H9 (cell line): ENCODE data around the gene DPP6. TPM values are rescaled to one million over a fixed set of nuclear protein-coding genes. Genes with fewer than 3 reads are reported as not detected.

ENCODE experiments used
- DNase-seq: peaks from one replicate; pipeline ENCODE4 v3.0.0-alpha.2; 2017
- H2AFZ ChIP-seq: one replicate; pipeline ENCODE4 v1.6.1; 2013; ENCODE audit warnings: mild to moderate bottlenecking, low read length, control low read depth, moderate library complexity
- H2AK5ac ChIP-seq: 2 replicates; pipeline ENCODE4 v1.6.1; 2013; ENCODE audit warnings: low read length, control low read depth, mixed read lengths; ENCODE audit not compliant: insufficient read length
- H2BK120ac ChIP-seq: one replicate; pipeline ENCODE4 v1.6.1; 2013; ENCODE audit warnings: low read depth, mild to moderate bottlenecking, low read length, control low read depth, inconsistent platforms; ENCODE audit not compliant: poor library complexity, severe bottlenecking
- H2BK12ac ChIP-seq: 2 replicates; pipeline ENCODE4 v1.6.1; 2013; ENCODE audit warnings: low read length, control low read depth, mixed read lengths, low read depth; ENCODE audit not compliant: insufficient read length
- H2BK15ac ChIP-seq: 2 replicates; pipeline ENCODE4 v1.6.1; 2013; ENCODE audit warnings: low read depth, low read length, control low read depth
- H2BK20ac ChIP-seq: one replicate; pipeline ENCODE4 v1.6.1; 2013; ENCODE audit warnings: low read depth, mild to moderate bottlenecking, low read length, control low read depth, inconsistent platforms; ENCODE audit not compliant: poor library complexity, severe bottlenecking
- H2BK5ac ChIP-seq: 2 replicates; pipeline ENCODE4 v1.6.1; 2013; ENCODE audit warnings: low read length, control low read depth, mixed read lengths; ENCODE audit not compliant: insufficient read length
- H3K14ac ChIP-seq: 2 replicates; pipeline ENCODE4 v1.6.1; 2013; ENCODE audit warnings: low read length, control low read depth; ENCODE audit not compliant: insufficient read depth
- H3K18ac ChIP-seq: 2 replicates; pipeline ENCODE4 v1.6.1; 2013; ENCODE audit warnings: low read depth, mild to moderate bottlenecking, mixed read lengths, low read length, control low read depth; ENCODE audit not compliant: insufficient read length
- H3K23ac ChIP-seq: 2 replicates; pipeline ENCODE4 v1.6.1; 2013; ENCODE audit warnings: low read length, control low read depth, mixed read lengths, low read depth; ENCODE audit not compliant: insufficient read length
- H3K23me2 ChIP-seq: 2 replicates; pipeline ENCODE4 v1.6.1; 2013; ENCODE audit warnings: low read depth, mild to moderate bottlenecking, mixed read lengths, low read length, control low read depth; ENCODE audit not compliant: insufficient read length, poor library complexity, severe bottlenecking
- H3K27ac ChIP-seq: 2 replicates; pipeline ENCODE4 v1.5.1; 2013; ENCODE audit warnings: low read length, control low read depth, mixed read lengths, low read depth; ENCODE audit not compliant: insufficient read length
- H3K27me3 ChIP-seq: 2 replicates; pipeline ENCODE4 v1.6.1; 2013; ENCODE audit warnings: low read length, control low read depth, inconsistent platforms; ENCODE audit not compliant: insufficient read depth
- H3K4ac ChIP-seq: 2 replicates; pipeline ENCODE4 v1.6.1; 2013; ENCODE audit warnings: low read depth, mild to moderate bottlenecking, control low read depth, inconsistent platforms, low read length, moderate library complexity
- H3K4me1 ChIP-seq: 2 replicates; pipeline ENCODE4 v1.6.1; 2013; ENCODE audit warnings: low read length, control low read depth, inconsistent platforms; ENCODE audit not compliant: insufficient read depth
- H3K4me2 ChIP-seq: 2 replicates; pipeline ENCODE4 v1.6.1; 2013; ENCODE audit warnings: low read length, control low read depth, mixed read lengths; ENCODE audit not compliant: insufficient read length, insufficient read depth
- H3K56ac ChIP-seq: 2 replicates; pipeline ENCODE4 v1.6.1; 2013; ENCODE audit warnings: low read depth, mild to moderate bottlenecking, mixed read lengths, low read length, control low read depth; ENCODE audit not compliant: insufficient read length
- H3K79me1 ChIP-seq: 2 replicates; pipeline ENCODE4 v1.6.1; 2013; ENCODE audit warnings: low read depth, mild to moderate bottlenecking, moderate library complexity, low read length, control low read depth, inconsistent platforms; ENCODE audit not compliant: insufficient read depth, poor library complexity, severe bottlenecking
- H3K79me2 ChIP-seq: 2 replicates; pipeline ENCODE4 v1.6.1; 2013; ENCODE audit warnings: low read length, control low read depth, inconsistent platforms; ENCODE audit not compliant: insufficient read depth
- H3K9ac ChIP-seq: 2 replicates; pipeline ENCODE4 v1.6.1; 2013; ENCODE audit warnings: low read length, control low read depth, mixed read lengths; ENCODE audit not compliant: insufficient read length; ENCODE audit errors: extremely low read depth
- H3K9me3 ChIP-seq: one replicate; pipeline ENCODE4 v1.6.1; 2013; ENCODE audit warnings: low read depth, low read length, inconsistent platforms; ENCODE audit not compliant: control insufficient read depth
- H3T11ph ChIP-seq: one replicate; pipeline ENCODE4 v1.6.1; 2013; ENCODE audit warnings: mild to moderate bottlenecking, low read length, control low read depth, inconsistent platforms
- H4K20me1 ChIP-seq: one replicate; pipeline ENCODE4 v1.6.1; 2013; ENCODE audit not compliant: control insufficient read depth, insufficient read length, insufficient read depth
- H4K5ac ChIP-seq: 2 replicates; pipeline ENCODE4 v1.6.1; 2013; ENCODE audit warnings: low read depth, mild to moderate bottlenecking, mixed read lengths, low read length, control low read depth; ENCODE audit not compliant: insufficient read length
- H4K8ac ChIP-seq: replicated peaks from 2 replicates; pipeline ENCODE4 v1.6.1; 2013; ENCODE audit warnings: low read length, control low read depth, mixed read lengths, low read depth; ENCODE audit not compliant: insufficient read length
- H4K91ac ChIP-seq: 2 replicates; pipeline ENCODE4 v1.6.1; 2013; ENCODE audit warnings: low read depth, mild to moderate bottlenecking, moderate library complexity, mixed read lengths, low read length, control low read depth; ENCODE audit not compliant: insufficient read length
- H3K27ac Mint-ChIP-seq, 3 experiments: 2 replicates in 2 of 3; 3 replicates in 1 of 3; pipeline ENCODE4 v1.8.0; 2020 to 2021; ENCODE audit warnings: mixed read lengths in 3 of 3, mild to moderate bottlenecking in 1 of 3, moderate library complexity in 1 of 3
- H3K27me3 Mint-ChIP-seq: 2 replicates; pipeline ENCODE4 v1.8.0; 2021; ENCODE audit warnings: low read depth, mild to moderate bottlenecking, moderate library complexity, mixed read lengths
- H3K36me3 Mint-ChIP-seq, 3 experiments: 2 replicates in 2 of 3; 3 replicates in 1 of 3; pipeline ENCODE4 v1.8.0; 2020 to 2021; ENCODE audit warnings: low read depth in 3 of 3, mixed read lengths in 3 of 3; ENCODE audit not compliant: insufficient read depth in 1 of 3
- H3K4me1 Mint-ChIP-seq, 2 experiments: 2 replicates each; pipeline ENCODE4 v1.8.0; 2020; ENCODE audit warnings: mixed read lengths in 2 of 2
- H3K4me3 Mint-ChIP-seq, 2 experiments: 2 replicates in 1 of 2; 3 replicates in 1 of 2; pipeline ENCODE4 v1.8.0; 2020 to 2021; ENCODE audit warnings: mild to moderate bottlenecking in 2 of 2, mixed read lengths in 2 of 2, moderate library complexity in 1 of 2
- H3K9me3 Mint-ChIP-seq, 2 experiments: 2 replicates in 1 of 2; 3 replicates in 1 of 2; pipeline ENCODE4 v1.8.0; 2020; ENCODE audit warnings: mild to moderate bottlenecking in 2 of 2, mixed read lengths in 2 of 2, moderate library complexity in 1 of 2
- CTCF ChIP-seq: fragments of 200-600 bp; sonication (generic); conservative IDR thresholded peaks from 3 replicates; pipeline ENCODE4 v1.8.0; 2021; ENCODE audit warnings: antibody characterized with exemption, mild to moderate bottlenecking
- WGBS: extraction: QIAGEN DNeasy Blood & Tissue Kit; methylation state at CpG from one replicate; pipeline ENCODE4 v1.1.7; 2013; ENCODE audit warnings: missing lambda C conversion rate, low lambda C conversion rate, mixed read lengths; ENCODE audit not compliant: insufficient read length; ENCODE audit errors: extremely low coverage; 5-methylcytosine and 5-hydroxymethylcytosine counted together
- total RNA-seq: library from RNA; stranded (reverse); gene quantifications from 2 replicates; pipeline ENCODE4 v1.2.1, GENCODE V29; 2021

Gene DPP6
- total RNA-seq, 1 experiment from 2014 or later: 4.5 TPM

GRCh38 chr7:154914996-154915380, 862.8 kb downstream of the DPP6 start:
- TF ChIP-seq CTCF: peak; percentile 53
- Mint-ChIP-seq H3K27me3 (peaks cover 29% of the 10 kb centered on the region), H3K9me3 (peaks cover 9 to 10% of the 10 kb centered on the region in 2 experiments), H3K36me3 (peaks cover 0 to 8% (median 5%) of the 10 kb centered on the region in 3 experiments; a peak in 6 of 7 replicates), H3K4me3 (no peak overlapping the region; a peak in 1 of 5 replicates), H3K27ac (no peak overlapping the region), H3K4me1 (peaks cover 5 to 7% of the 10 kb centered on the region in 2 experiments)
- Histone ChIP-seq H3K23me2 (peaks cover 3% of the 10 kb centered on the region), H2AK5ac (no peak overlapping the region), H2BK12ac (no peak overlapping the region), H2BK5ac (no peak overlapping the region), H3K79me1 (no peaks in the 10 kb centered on the region), H3K56ac (no peak overlapping the region), H2BK20ac (no peak overlapping the region), H4K8ac (no peak overlapping the region), H2BK120ac (no peak overlapping the region), H2BK15ac (no peak overlapping the region), H3K9me3 (no peaks in the 10 kb centered on the region), H3K14ac (no peak overlapping the region), H3K27ac (no peak overlapping the region), H3K27me3 (no peaks in the 10 kb centered on the region), H3K4ac (no peak overlapping the region), H3K79me2 (no peaks in the 10 kb centered on the region), H4K91ac (no peak overlapping the region), H3K23ac (no peak overlapping the region), H3K18ac (no peak overlapping the region), H3K4me1 (no peaks in the 10 kb centered on the region), H3T11ph (no peak overlapping the region), H4K20me1 (no peaks in the 10 kb centered on the region), H2AFZ (no peak overlapping the region), H4K5ac (no peak overlapping the region), H3K4me2 (no peak overlapping the region), H3K9ac (no peak overlapping the region)
- no CpG with 5 or more reads among the region's 18 CpGs for WGBS
- peak; percentile 54 for DNase-seq
